Measurements from ENCODE around the gene STARD8.
"Not testable (repeated sequence)": the region's sequence is repeated elsewhere in the genome, so short reads cannot be mapped to it uniquely, and the experiment has no call there.

DNA sequence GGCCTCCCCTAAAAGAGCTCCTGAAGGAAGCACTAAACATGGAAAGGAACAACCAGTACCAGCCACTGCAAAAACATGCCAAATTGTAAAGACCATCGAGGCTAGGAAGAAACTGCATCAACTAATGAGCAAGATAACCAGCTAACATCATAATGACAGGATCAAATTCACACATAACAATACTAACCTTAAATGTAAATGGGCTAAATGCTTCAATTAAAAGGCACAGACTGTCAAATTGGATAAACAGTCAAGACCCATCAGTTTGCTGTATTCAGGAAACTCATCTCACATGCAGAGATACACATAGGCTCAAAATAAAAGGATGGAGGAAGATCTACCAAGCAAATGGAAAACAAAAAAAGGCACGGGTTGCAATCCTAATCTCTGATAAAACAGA is 43.2 kb upstream of the STARD8 start:
- TF ChIP-seq, protein P1, sequence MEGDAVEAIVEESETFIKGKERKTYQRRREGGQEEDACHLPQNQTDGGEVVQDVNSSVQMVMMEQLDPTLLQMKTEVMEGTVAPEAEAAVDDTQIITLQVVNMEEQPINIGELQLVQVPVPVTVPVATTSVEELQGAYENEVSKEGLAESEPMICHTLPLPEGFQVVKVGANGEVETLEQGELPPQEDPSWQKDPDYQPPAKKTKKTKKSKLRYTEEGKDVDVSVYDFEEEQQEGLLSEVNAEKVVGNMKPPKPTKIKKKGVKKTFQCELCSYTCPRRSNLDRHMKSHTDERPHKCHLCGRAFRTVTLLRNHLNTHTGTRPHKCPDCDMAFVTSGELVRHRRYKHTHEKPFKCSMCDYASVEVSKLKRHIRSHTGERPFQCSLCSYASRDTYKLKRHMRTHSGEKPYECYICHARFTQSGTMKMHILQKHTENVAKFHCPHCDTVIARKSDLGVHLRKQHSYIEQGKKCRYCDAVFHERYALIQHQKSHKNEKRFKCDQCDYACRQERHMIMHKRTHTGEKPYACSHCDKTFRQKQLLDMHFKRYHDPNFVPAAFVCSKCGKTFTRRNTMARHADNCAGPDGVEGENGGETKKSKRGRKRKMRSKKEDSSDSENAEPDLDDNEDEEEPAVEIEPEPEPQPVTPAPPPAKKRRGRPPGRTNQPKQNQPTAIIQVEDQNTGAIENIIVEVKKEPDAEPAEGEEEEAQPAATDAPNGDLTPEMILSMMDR (IDR thresholded peaks at IDR 0.05), result not testable (repeated sequence)
- not testable (repeated sequence) for TF ChIP-seq POLR2A (IDR thresholded peaks at IDR 0.05)
